ENCODE measurements around the gene ZNF14.
"Not testable (repeated sequence)": the region's sequence is repeated elsewhere in the genome, so short reads cannot be mapped to it uniquely, and the experiment has no call there.

The ZNF14 gene

GRCh38 chr19:19687090-19687489, 45.8 kb downstream of the ZNF14 start:
- DNase-seq (ENCODE audit: low read depth) = no peak

- no peak for DNase-seq (ENCODE audit: low read depth)
Measured at GRCh38 chr19:19686580-19686979, 46.3 kb downstream of the ZNF14 start.

- not testable (repeated sequence) for DNase-seq (ENCODE audit: low read depth)
Measured at GRCh38 chr19:19686119-19686518, 46.8 kb downstream of the ZNF14 start.

GRCh38 chr19:19679176-19680073, 53.5 kb downstream of the ZNF14 start:
- DNase-seq (ENCODE audit: low read depth) = no peak

GRCh38 chr19:19677579-19677978, 55.3 kb downstream of the ZNF14 start:
- no peak for DNase-seq (ENCODE audit: low read depth)

- DNase-seq (ENCODE audit: low read depth) = no peak
Measured at GRCh38 chr19:19674315-19674714, 58.6 kb downstream of the ZNF14 start.

GRCh38 chr19:19672816-19673215, 60.1 kb downstream of the ZNF14 start:
- no peak for DNase-seq (ENCODE audit: low read depth)

GRCh38 chr19:19670070-19670551, 62.8 kb downstream of the ZNF14 start:
- no peak for DNase-seq (ENCODE audit: low read depth)

- DNase-seq (ENCODE audit: low read depth) = peak; percentile 94
Measured at GRCh38 chr19:19668230-19669012, 64.5 kb downstream of the ZNF14 start, which contains the start of gene ZNF101. Gene ZNF101 (plus strand): TSS chr19:19668839. CDS start chr19:19668964, 125 bp downstream.

- DNase-seq (ENCODE audit: low read depth) = not testable (repeated sequence)
Measured at GRCh38 chr19:19665420-19665948, 67.4 kb downstream of the ZNF14 start.

GRCh38 chr19:19663256-19664120, 69.4 kb downstream of the ZNF14 start, which contains the start of gene ATP13A1:
Gene ATP13A1 (minus strand): TSS chr19:19663676. CDS start chr19:19663666, 10 bp downstream.
- DNase-seq (ENCODE audit: low read depth) = peak; percentile 89

- no peak for DNase-seq (ENCODE audit: low read depth)
Measured at GRCh38 chr19:19662871-19663255, 70.0 kb downstream of the ZNF14 start.

GRCh38 chr19:19662344-19662743, 70.6 kb downstream of the ZNF14 start:
- DNase-seq (ENCODE audit: low read depth) = no peak

- DNase-seq (ENCODE audit: low read depth) = peak; percentile 27
Measured at GRCh38 chr19:19661675-19662251, 71.1 kb downstream of the ZNF14 start.

- no peak for DNase-seq (ENCODE audit: low read depth)
Measured at GRCh38 chr19:19661141-19661674, 71.7 kb downstream of the ZNF14 start.

Measured in activated T-cell treated with anti-CD3 and anti-CD28 coated beads for 48 hours (primary cell).